WI38 (cell line): ENCODE results near the gene BAD.

Experiments
- H3K4me3 ChIP-seq: 2 replicates; pipeline ENCODE4 v1.5.1; 2011; ENCODE audit warnings: low read depth, mild to moderate bottlenecking, control low read depth, low read length
- TF ChIP-seq, protein P1 (sequence below): IDR thresholded peaks from 2 replicates; pipeline ENCODE4 v1.5.1; 2012; ENCODE audit warnings: low read depth, mild to moderate bottlenecking, control low read depth, low read length

Gene BAD

GRCh38 chr11:64237484-64237951 is 46.9 kb downstream of the BAD start:
- TF ChIP-seq, protein P1, sequence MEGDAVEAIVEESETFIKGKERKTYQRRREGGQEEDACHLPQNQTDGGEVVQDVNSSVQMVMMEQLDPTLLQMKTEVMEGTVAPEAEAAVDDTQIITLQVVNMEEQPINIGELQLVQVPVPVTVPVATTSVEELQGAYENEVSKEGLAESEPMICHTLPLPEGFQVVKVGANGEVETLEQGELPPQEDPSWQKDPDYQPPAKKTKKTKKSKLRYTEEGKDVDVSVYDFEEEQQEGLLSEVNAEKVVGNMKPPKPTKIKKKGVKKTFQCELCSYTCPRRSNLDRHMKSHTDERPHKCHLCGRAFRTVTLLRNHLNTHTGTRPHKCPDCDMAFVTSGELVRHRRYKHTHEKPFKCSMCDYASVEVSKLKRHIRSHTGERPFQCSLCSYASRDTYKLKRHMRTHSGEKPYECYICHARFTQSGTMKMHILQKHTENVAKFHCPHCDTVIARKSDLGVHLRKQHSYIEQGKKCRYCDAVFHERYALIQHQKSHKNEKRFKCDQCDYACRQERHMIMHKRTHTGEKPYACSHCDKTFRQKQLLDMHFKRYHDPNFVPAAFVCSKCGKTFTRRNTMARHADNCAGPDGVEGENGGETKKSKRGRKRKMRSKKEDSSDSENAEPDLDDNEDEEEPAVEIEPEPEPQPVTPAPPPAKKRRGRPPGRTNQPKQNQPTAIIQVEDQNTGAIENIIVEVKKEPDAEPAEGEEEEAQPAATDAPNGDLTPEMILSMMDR: no peak
- H3K4me3 ChIP-seq: no peak overlapping the region

GRCh38 chr11:64235437-64236161 is 48.9 kb downstream of the BAD start:
- TF ChIP-seq, protein P1: no peak

DNA sequence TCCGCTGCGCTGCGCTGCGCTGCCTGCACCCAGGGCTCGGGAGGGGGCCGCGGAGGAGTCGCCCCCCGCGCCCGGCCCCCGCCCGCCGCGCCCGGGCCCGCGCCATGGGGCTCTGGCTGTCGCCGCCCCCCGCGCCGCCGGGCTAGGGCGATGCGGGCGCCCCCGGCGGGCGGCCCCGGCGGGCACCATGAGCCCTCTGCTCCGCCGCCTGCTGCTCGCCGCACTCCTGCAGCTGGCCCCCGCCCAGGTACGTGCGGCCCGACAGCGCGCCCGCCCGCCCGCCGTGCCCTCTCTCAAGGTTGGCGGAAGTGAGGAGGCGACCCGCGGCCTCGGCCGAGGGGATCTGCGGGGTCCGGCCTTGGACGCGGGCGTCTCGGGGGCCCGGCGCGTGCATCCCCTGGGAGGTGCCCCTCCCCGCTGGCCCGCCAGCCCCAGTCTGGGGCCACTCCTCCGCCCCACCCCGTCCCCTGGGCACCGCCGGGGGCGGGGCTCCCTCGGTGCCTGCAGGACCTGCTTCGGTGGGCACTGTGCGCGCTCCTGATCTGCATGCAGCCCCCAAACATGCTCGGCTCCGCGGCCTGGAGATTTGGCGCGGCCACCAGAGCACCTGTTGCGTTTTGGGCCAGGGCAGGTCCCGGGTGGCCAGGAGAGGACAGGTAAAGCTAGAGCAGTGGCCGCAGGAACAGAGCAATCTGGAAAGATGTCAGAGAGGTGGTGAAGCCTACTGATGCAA is 49.7 kb downstream of the BAD start:
- peak overlapping the region; percentile 68 for H3K4me3 ChIP-seq
- TF ChIP-seq, protein P1: no peak

More at GRCh38 chr11:64235437-64236161, 48.9 kb downstream of the BAD start:
- peak overlapping the region; percentile 68 for H3K4me3 ChIP-seq

- TF ChIP-seq, protein P1: no peak
Measured at GRCh38 chr11:64233913-64234586, 50.4 kb downstream of the BAD start, which contains the start of gene VEGFB. Gene VEGFB, plus strand, starts transcription at chr11:64234584. Its CDS starts 250 bp downstream, at chr11:64234834.

GRCh38 chr11:64232967-64233315 is 51.5 kb downstream of the BAD start:
- TF ChIP-seq, protein P1: no peak
- H3K4me3 ChIP-seq: no peak overlapping the region

More at GRCh38 chr11:64233913-64234586, 50.4 kb downstream of the BAD start, which contains the start of gene VEGFB:
- peak within 1 kb of the TSS; percentile 68 for H3K4me3 ChIP-seq

DNA sequence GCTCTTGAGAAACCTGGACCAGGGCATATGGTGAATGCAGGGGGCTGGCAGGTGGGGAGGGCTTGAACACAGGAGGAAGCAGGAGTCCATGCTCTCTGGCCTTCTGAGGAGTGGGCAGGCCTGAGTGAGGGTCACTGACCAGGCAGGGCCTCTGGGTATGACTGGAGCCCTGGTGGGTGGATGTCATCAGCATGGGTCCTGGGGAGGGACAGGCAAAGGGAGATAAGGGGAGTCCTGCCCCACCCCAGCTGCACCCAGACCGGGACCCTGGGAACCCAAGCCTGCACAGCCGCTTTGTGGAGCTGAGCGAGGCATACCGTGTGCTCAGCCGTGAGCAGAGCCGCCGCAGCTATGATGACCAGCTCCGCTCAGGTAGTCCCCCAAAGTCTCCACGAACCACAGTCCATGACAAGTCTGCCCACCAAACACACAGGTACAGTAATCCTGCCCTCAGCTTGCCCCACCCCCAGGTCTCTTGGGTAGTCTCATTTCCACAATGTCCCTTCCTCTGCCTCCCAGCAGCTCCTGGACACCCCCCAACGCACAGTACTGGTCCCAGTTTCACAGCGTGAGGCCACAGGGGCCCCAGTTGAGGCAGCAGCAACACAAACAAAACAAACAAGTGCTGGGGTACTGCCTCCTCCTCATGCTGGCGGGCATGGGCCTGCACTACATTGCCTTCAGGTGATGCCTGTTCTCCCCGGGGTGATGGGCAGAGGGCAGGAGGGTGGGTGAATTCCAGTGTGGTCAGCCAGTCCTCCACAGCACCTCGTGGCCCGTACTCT is 52.1 kb downstream of the BAD start:
- no peak overlapping the region for H3K4me3 ChIP-seq
- TF ChIP-seq, protein P1: no peak
